ENCODE results near the gene PPP1R3E.

DNA sequence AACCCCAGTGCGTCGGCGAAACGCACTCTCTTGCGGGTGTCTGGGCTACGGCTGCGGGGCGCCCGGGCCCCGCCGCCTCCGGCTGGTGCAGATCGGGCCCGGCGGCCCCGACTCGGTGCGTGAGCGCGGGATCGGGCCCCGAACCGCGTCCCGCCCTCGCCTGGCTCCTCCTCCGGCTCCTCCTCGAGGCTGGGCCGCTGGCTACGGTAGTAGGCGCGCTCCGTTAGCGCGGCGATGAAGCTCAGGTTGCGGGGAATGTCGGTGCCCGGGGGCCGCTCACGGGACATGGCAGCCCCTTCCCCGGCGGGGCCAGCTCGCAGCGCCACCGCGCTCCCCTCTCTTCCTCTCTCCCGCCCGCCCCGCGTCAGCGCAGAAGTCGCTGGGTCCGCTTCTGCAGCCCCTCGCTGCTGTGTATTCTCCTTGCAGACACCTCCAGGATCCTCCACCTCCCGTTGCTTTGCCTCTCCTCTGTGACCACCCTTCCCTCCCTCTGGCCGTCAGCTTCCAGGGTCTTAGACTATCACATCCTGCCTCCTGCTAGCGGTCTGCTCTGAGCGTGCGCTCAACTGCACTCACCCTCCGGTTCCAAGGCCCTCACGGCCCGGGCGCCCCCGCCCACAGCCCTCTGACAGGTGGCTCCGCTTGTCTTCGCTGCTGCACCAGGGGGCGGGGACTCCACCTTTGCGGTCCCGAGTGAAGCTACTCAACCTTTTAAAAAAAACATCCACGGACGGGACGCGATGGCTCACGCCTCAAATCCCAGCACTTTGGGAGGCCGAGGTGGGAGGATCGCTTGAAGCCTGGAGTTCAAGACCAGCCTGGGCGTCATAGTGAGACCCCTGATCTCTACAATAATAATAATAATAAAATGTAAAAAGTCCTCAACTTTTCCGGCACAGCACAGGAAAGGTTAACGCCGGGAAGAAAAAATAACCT, at the start of gene PPP1R3E:
- TF ChIP-seq, protein P1, sequence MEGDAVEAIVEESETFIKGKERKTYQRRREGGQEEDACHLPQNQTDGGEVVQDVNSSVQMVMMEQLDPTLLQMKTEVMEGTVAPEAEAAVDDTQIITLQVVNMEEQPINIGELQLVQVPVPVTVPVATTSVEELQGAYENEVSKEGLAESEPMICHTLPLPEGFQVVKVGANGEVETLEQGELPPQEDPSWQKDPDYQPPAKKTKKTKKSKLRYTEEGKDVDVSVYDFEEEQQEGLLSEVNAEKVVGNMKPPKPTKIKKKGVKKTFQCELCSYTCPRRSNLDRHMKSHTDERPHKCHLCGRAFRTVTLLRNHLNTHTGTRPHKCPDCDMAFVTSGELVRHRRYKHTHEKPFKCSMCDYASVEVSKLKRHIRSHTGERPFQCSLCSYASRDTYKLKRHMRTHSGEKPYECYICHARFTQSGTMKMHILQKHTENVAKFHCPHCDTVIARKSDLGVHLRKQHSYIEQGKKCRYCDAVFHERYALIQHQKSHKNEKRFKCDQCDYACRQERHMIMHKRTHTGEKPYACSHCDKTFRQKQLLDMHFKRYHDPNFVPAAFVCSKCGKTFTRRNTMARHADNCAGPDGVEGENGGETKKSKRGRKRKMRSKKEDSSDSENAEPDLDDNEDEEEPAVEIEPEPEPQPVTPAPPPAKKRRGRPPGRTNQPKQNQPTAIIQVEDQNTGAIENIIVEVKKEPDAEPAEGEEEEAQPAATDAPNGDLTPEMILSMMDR (IDR thresholded peaks at IDR 0.05) = no peak
- TF ChIP-seq POLR2A (IDR thresholded peaks at IDR 0.05) = no peak

Measured in ovary (tissue), 3 donors.